Endothelial cell of umbilical vein (primary cell): Measurements from ENCODE around the gene KLF16.

Experiments
- POLR2A ChIP-seq: IDR thresholded peaks from 2 replicates; pipeline ENCODE4 v1.6.1; 2012; ENCODE audit warnings: low read depth, mild to moderate bottlenecking, control low read depth, low read length
- TF ChIP-seq, protein P1 (sequence below), 2 donors: IDR thresholded peaks; 1 replicate in 1 of 2; 2 replicates in 1 of 2; pipeline ENCODE4 v1.5.1; 2011; ENCODE audit warnings: low read length in 2 of 2, mild to moderate bottlenecking in 2 of 2, moderate library complexity in 2 of 2, control low read depth in 1 of 2, inconsistent platforms in 1 of 2, low read depth in 1 of 2; ENCODE audit not compliant: insufficient read depth in 1 of 2; ENCODE audit errors: extremely low read depth in 1 of 2
- TF ChIP-seq, protein P2 (sequence below): IDR thresholded peaks from 2 replicates; pipeline ENCODE4 v1.6.1; 2011; ENCODE audit not compliant: insufficient read depth, insufficient read length

DNA sequence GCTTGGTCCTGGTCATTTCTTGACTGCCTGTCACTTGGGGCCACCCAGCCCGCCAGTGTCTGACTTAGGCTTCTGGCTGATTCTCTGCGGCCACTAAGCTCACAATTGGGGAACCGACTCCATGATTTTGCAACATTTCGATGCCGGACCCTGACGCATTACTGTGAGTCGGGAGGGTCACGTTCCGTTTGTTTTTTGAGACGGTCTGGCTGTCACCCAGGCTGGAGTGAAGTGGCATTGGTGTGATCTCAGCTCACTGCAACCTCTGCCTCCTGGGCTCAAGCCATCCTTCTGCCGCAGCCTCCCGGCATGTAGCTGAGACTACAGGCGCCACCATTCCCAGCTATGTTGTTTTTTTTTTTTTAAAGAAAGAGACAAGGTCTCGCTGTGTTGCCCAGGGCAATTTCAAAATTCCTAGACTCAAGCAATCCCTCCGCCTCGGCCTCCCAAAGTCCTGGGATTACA, 38.6 kb upstream of the KLF16 start:
- TF ChIP-seq, protein P1, sequence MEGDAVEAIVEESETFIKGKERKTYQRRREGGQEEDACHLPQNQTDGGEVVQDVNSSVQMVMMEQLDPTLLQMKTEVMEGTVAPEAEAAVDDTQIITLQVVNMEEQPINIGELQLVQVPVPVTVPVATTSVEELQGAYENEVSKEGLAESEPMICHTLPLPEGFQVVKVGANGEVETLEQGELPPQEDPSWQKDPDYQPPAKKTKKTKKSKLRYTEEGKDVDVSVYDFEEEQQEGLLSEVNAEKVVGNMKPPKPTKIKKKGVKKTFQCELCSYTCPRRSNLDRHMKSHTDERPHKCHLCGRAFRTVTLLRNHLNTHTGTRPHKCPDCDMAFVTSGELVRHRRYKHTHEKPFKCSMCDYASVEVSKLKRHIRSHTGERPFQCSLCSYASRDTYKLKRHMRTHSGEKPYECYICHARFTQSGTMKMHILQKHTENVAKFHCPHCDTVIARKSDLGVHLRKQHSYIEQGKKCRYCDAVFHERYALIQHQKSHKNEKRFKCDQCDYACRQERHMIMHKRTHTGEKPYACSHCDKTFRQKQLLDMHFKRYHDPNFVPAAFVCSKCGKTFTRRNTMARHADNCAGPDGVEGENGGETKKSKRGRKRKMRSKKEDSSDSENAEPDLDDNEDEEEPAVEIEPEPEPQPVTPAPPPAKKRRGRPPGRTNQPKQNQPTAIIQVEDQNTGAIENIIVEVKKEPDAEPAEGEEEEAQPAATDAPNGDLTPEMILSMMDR (IDR thresholded peaks at IDR 0.05; ENCODE audit: extremely low read depth in 1 of 2, insufficient read depth in 1 of 2, low read depth in 1 of 2, low read length in 2 of 2) = no peak
- TF ChIP-seq POLR2A = no peak
- TF ChIP-seq, protein P2, sequence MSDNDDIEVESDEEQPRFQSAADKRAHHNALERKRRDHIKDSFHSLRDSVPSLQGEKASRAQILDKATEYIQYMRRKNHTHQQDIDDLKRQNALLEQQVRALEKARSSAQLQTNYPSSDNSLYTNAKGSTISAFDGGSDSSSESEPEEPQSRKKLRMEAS = no peak
